ENCODE measurements around the gene TLE4.

TLE4 gene

GRCh38 chr9:79572608-79573411 lies 1.0 kb downstream of the TLE4 start:
- peak; percentile 66 for DNase-seq

- no peak for DNase-seq
Observed at GRCh38 chr9:79573412-79573923, 1.7 kb downstream of the TLE4 start.

GRCh38 chr9:79574136-79574535 lies 2.4 kb downstream of the TLE4 start:
- DNase-seq, result no peak

GRCh38 chr9:79574781-79575180 lies 3.0 kb downstream of the TLE4 start:
- no peak for DNase-seq

GRCh38 chr9:79575547-79575946 lies 3.8 kb downstream of the TLE4 start:
- no peak for DNase-seq

GRCh38 chr9:79577969-79578723 lies 6.4 kb downstream of the TLE4 start:
- DNase-seq, result no peak

GRCh38 chr9:79578891-79579290 lies 7.1 kb downstream of the TLE4 start:
- no peak for DNase-seq

GRCh38 chr9:79579624-79580023 lies 7.9 kb downstream of the TLE4 start:
- DNase-seq, result no peak

- no peak for DNase-seq
Observed at GRCh38 chr9:79580055-79580454, 8.3 kb downstream of the TLE4 start.

GRCh38 chr9:79581388-79581787 lies 9.6 kb downstream of the TLE4 start:
- no peak for DNase-seq

- peak; percentile 38 for DNase-seq
Observed at GRCh38 chr9:79581794-79582193, 10.0 kb downstream of the TLE4 start.

GRCh38 chr9:79583952-79584654 lies 12.3 kb downstream of the TLE4 start:
- peak; percentile 62 for DNase-seq

- no peak for DNase-seq
Observed at GRCh38 chr9:79584655-79584982, 12.9 kb downstream of the TLE4 start.

- DNase-seq, result no peak
Observed at GRCh38 chr9:79588488-79589223, 16.9 kb downstream of the TLE4 start.

- no peak for DNase-seq
Observed at GRCh38 chr9:79591458-79591857, 19.7 kb downstream of the TLE4 start.

- DNase-seq, result no peak
Observed at GRCh38 chr9:79592726-79593493, 21.1 kb downstream of the TLE4 start.

GRCh38 chr9:79598562-79599345 lies 27.0 kb downstream of the TLE4 start:
- no peak for DNase-seq

GRCh38 chr9:79600466-79600865 lies 28.7 kb downstream of the TLE4 start:
- no peak for DNase-seq

GRCh38 chr9:79603222-79603920 lies 31.6 kb downstream of the TLE4 start:
- no peak for DNase-seq

GRCh38 chr9:79604149-79604548 lies 32.4 kb downstream of the TLE4 start:
- no peak for DNase-seq

Data from stimulated activated CD8-positive, alpha-beta memory T cell treated with anti-CD3 and anti-CD28 coated beads, Interleukin-4, amount 100 ng/mL, for 48 hours (primary cell).